Fibroblast of peridontal ligament (primary cell): ENCODE results near the gene RADX.
A peak's percentile ranks its signal among the peaks of the same experiment; 100 is the strongest.
"Not testable (repeated sequence)": the region's sequence is repeated elsewhere in the genome, so short reads cannot be mapped to it uniquely, and the experiment has no call there.

Source experiments
- DNase-seq: peaks from one replicate; pipeline ENCODE4 v3.0.0-alpha.2; 2010; ENCODE audit errors: extremely low read depth

Gene RADX

GRCh38 chrX:106611679-106612392 is at the start of gene RADX:
Gene RADX, plus strand, starts transcription at chrX:106611978. Its CDS starts 103 bp downstream, at chrX:106612081.
- DNase-seq: peak; percentile 63

GRCh38 chrX:106564986-106565385 is 46.8 kb upstream of the RADX start:
- no peak for DNase-seq

GRCh38 chrX:106566362-106566761 is 45.4 kb upstream of the RADX start:
- no peak for DNase-seq

- no peak for DNase-seq
These were observed 29.9 kb upstream of the RADX start for GRCh38 chrX:106581856-106582255.

- no peak for DNase-seq
These were observed 26.3 kb upstream of the RADX start for GRCh38 chrX:106585478-106585877.

- no peak for DNase-seq
These were observed 23.0 kb upstream of the RADX start for GRCh38 chrX:106588801-106589200.

GRCh38 chrX:106599411-106599810 is 12.4 kb upstream of the RADX start:
- no peak for DNase-seq

GRCh38 chrX:106606571-106606970 is 5.2 kb upstream of the RADX start:
- peak; percentile 1 for DNase-seq

GRCh38 chrX:106608016-106608415 is 3.8 kb upstream of the RADX start:
- no peak for DNase-seq

GRCh38 chrX:106611317-106611678 is 480 bp upstream of the RADX start:
- DNase-seq: no peak

- peak; percentile 9 for DNase-seq
These were observed 600 bp downstream of the RADX start for GRCh38 chrX:106612393-106612763.

- DNase-seq: peak; percentile 4
These were observed 1.5 kb downstream of the RADX start for GRCh38 chrX:106613277-106613676.

GRCh38 chrX:106615041-106615440 is 3.3 kb downstream of the RADX start:
- peak; percentile 6 for DNase-seq

- peak; percentile 18 for DNase-seq
These were observed 8.0 kb downstream of the RADX start for GRCh38 chrX:106619797-106620196.

- no peak for DNase-seq
These were observed 10.1 kb downstream of the RADX start for GRCh38 chrX:106621836-106622235.

GRCh38 chrX:106626789-106627188 is 15.0 kb downstream of the RADX start:
- DNase-seq: no peak

GRCh38 chrX:106631615-106632014 is 19.8 kb downstream of the RADX start:
- no peak for DNase-seq

GRCh38 chrX:106649523-106650428 is 38.0 kb downstream of the RADX start:
- DNase-seq: no peak

GRCh38 chrX:106653625-106654024 is 41.8 kb downstream of the RADX start:
- DNase-seq: not testable (repeated sequence)

GRCh38 chrX:106670631-106671030 is 58.9 kb downstream of the RADX start:
- peak; percentile 51 for DNase-seq

- no peak for DNase-seq
These were observed 60.7 kb downstream of the RADX start for GRCh38 chrX:106672527-106672926.

- DNase-seq: no peak
These were observed 68.9 kb downstream of the RADX start for GRCh38 chrX:106680716-106681115.

GRCh38 chrX:106684207-106684606 is 72.4 kb downstream of the RADX start:
- no peak for DNase-seq
